ENCODE measurements around the gene MYO16.

Gene MYO16

DNA sequence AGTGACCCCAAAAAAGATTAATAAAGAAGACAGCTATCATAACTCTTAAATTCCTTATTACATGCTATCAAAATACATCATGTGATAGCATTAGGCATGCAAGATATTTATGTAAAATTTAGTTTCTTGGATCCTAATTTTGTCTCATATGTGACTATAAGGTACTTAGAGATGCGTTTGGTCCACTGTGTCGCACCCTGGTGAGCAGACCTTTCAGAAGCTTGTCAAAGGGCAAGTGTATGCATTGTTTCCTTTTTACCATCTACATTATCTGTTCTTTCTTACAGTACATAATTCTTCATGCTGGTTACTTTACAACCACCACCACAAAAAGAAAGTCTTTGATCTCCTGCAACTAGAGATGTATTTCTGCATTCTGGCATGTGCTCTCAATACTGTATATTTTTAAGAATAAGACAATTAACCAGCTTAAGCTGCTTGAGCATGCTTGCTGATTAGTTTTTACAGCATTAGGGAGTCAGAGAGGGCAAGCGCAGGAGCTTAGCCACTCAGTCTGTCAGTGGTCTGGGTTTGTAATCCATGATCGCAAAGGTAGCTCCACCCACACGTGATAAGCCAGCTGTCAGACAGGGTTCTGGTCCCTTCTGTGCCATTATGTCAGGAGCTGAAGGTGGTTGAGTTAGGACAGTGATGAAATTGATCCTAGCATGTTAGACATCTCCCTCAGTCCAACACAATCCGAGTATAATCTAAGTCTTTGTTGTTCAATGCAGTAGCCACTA, 500.9 kb downstream of the MYO16 start:
- Mint-ChIP-seq H3K9me3 (no peaks in the 10 kb centered on the region), H3K4me1 (no peaks in the 10 kb centered on the region), H3K27me3 (ENCODE audit: low read depth, poor library complexity) (peaks cover 4% of the 10 kb centered on the region), H3K36me3 (ENCODE audit: low read depth) (no peaks in the 10 kb centered on the region), H3K27ac (no peak overlapping the region), H3K4me3 (no peak overlapping the region)
- no peak for DNase-seq
- TF ChIP-seq, protein P1, sequence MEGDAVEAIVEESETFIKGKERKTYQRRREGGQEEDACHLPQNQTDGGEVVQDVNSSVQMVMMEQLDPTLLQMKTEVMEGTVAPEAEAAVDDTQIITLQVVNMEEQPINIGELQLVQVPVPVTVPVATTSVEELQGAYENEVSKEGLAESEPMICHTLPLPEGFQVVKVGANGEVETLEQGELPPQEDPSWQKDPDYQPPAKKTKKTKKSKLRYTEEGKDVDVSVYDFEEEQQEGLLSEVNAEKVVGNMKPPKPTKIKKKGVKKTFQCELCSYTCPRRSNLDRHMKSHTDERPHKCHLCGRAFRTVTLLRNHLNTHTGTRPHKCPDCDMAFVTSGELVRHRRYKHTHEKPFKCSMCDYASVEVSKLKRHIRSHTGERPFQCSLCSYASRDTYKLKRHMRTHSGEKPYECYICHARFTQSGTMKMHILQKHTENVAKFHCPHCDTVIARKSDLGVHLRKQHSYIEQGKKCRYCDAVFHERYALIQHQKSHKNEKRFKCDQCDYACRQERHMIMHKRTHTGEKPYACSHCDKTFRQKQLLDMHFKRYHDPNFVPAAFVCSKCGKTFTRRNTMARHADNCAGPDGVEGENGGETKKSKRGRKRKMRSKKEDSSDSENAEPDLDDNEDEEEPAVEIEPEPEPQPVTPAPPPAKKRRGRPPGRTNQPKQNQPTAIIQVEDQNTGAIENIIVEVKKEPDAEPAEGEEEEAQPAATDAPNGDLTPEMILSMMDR (IDR thresholded peaks at IDR 0.05) = no peak

DNA sequence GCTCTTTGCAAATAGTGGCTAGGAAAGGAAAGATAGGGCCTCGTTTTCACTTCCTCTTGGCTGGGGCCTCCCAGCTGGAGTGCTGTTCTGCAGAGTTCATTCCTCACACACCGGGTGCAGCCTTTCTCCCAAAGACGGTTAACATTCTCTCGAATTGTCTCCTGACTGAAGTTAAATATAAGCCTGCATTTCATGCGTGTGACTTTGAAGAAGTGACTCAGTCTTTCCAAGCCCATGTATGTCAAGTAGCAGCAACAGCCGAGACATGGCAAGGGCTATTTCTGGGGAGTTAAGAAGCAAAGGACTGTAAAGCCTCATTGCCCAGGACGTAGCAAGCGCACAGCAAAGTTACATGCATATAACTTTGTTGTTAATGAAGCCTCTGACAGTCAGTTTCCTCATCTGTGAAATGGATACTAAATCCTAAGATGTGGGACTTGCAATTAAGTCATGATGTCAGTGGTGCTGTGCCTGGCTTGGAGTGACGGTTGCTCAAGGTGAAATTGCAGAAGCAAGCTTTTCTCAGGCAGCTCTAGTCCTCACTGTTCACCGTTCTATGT, 502.4 kb downstream of the MYO16 start:
- Mint-ChIP-seq H3K9me3 (no peaks in the 10 kb centered on the region), H3K27ac (peak overlapping the region; percentile 39), H3K4me1 (no peaks in the 10 kb centered on the region), H3K4me3 (no peak overlapping the region), H3K27me3 (ENCODE audit: low read depth, poor library complexity) (peaks cover 4% of the 10 kb centered on the region), H3K36me3 (ENCODE audit: low read depth) (no peaks in the 10 kb centered on the region)
- TF ChIP-seq, protein P1 (IDR thresholded peaks at IDR 0.05) = no peak
- DNase-seq = no peak

DNA sequence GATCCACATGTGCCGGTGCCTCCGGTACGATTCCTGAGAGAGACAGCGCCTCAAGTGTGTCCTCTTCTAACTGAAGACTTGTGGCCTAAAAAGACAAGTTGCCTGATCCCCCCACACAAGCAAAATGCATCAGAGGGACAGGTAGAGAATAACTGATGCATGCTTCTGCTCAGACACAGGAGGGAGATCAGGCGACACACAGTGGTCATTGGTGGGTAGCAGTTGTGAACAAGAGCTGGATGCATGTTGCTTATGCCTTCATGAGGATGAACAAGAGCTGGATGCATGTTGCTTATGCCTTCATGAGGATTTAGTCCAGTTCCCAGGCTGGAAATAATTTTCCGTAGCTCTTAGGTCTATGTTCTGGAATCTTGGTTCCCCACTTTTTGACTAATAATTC, 505.6 kb downstream of the MYO16 start:
- no peak overlapping the region for H3K4me3 Mint-ChIP-seq

DNA sequence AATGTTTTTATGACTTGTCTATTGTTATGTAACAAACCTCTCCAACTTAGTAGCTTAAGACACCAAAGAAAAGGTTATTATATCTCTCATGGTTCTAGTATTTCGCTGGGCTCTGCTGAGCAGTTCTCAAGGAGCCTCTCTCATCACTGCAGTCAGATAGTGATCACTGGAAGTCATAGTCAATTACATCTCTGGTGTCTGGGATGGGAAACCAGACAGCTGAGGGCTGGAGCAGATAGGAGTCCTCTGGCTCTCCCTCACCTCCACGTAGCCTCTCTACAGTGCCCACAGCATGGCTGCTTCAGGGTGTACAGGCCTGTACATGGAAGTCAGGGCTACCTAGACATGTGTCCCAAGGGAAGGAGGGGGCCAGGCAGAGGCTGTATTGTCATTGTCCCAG, 507.5 kb downstream of the MYO16 start:
- Mint-ChIP-seq H3K27ac (no peak overlapping the region), H3K4me1 (peaks cover 6% of the 10 kb centered on the region), H3K27me3 (ENCODE audit: low read depth, poor library complexity) (peaks cover 4% of the 10 kb centered on the region), H3K4me3 (no peak overlapping the region), H3K36me3 (ENCODE audit: low read depth) (peaks cover 16% of the 10 kb centered on the region), H3K9me3 (peaks cover 22% of the 10 kb centered on the region)
- DNase-seq = no peak
- TF ChIP-seq, protein P1 (IDR thresholded peaks at IDR 0.05) = no peak

More for the DNA sequence above, 505.6 kb downstream of the MYO16 start:
- H3K27me3 Mint-ChIP-seq (ENCODE audit: low read depth, poor library complexity) = peaks cover 4% of the 10 kb centered on the region
- TF ChIP-seq, protein P1 (IDR thresholded peaks at IDR 0.05) = no peak
- no peak overlapping the region for H3K27ac Mint-ChIP-seq
- H3K9me3 Mint-ChIP-seq = peaks cover 14% of the 10 kb centered on the region
- peaks cover 8% of the 10 kb centered on the region for H3K36me3 Mint-ChIP-seq (ENCODE audit: low read depth)
- no peak for DNase-seq
- peaks cover 6% of the 10 kb centered on the region for H3K4me1 Mint-ChIP-seq

DNA sequence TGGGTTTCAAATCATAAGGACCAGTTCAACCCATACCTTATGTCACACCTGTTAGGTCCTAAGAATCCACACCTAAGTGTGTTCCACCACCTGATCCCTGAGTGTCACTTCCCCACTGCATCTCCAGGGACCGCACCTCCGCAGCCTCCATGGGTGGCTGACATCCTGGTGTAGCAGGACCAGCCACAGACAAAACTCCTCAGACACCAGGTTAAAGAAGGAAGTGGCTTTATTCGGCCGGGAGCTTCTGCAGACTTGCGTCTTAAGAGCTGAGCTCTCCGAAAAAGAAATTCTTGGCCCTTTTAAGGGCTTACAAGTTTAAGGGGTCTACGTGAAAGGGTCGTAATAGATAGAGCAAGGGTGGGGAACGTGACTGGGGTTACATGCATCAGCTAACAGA, 509.9 kb downstream of the MYO16 start:
- Mint-ChIP-seq H3K27me3 (ENCODE audit: low read depth, poor library complexity) (peaks cover 4% of the 10 kb centered on the region), H3K4me3 (no peak overlapping the region), H3K4me1 (peaks cover 6% of the 10 kb centered on the region), H3K36me3 (ENCODE audit: low read depth) (peaks cover 16% of the 10 kb centered on the region), H3K27ac (no peak overlapping the region), H3K9me3 (peaks cover 31% of the 10 kb centered on the region)
- TF ChIP-seq, protein P1 (IDR thresholded peaks at IDR 0.05) = no peak
- DNase-seq = no peak

DNA sequence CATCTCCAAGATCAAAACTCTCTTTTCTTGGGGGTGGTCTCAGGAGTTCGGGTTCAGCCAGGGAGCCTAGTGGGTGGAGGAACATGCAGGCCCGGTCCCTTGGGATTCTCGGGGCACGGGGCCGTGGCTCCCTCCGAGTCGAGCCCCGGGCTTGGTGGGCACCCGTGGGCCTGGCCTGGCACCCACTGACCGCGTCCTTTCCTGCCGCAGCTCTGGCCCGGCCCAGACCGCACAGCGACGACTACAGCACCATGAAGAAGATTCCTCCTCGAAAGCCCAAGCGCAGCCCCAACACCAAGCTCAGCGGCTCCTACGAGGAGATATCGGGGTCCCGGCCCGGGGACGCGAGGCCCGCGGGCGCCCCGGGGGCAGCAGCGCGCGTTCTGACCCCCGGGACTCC, 510.6 kb downstream of the MYO16 start:
- Mint-ChIP-seq H3K4me1 (peaks cover 6% of the 10 kb centered on the region), H3K27ac (no peak overlapping the region), H3K36me3 (ENCODE audit: low read depth) (peaks cover 16% of the 10 kb centered on the region), H3K9me3 (peaks cover 31% of the 10 kb centered on the region), H3K4me3 (no peak overlapping the region), H3K27me3 (ENCODE audit: low read depth, poor library complexity) (no peaks in the 10 kb centered on the region)
- TF ChIP-seq, protein P1 (IDR thresholded peaks at IDR 0.05) = no peak
- DNase-seq = no peak

Data from nephron progenitor cell (in vitro differentiated cells).